ENCODE data around the gene ATL2. TPM values are rescaled to one million over a fixed set of nuclear protein-coding genes. Genes with fewer than 3 reads are reported as not detected.

Gene ATL2
- 175 TPM for total RNA-seq

GRCh38 chr2:38377050-38377828 is at the start of gene ATL2:
Gene ATL2, minus strand, starts transcription at chr2:38377273. Its CDS starts 13 bp downstream, at chr2:38377260.

Other genes starting within 250 kb of the ATL2 start
- 120 TPM for gene HNRNPLL, start 225.7 kb upstream of the ATL2 start, total RNA-seq